HG02884 (cell line): ENCODE measurements around the gene EEF1AKMT3.

Source experiments
- ATAC-seq: cut with Tn5 transposase; IDR thresholded peaks from one replicate; pipeline ENCODE4 v1.9.1; 2021; ENCODE audit warnings: mild to moderate bottlenecking, moderate library complexity; ENCODE audit not compliant: unreplicated experiment

The EEF1AKMT3 gene

GRCh38 chr12:57750561-57751431, 21.6 kb upstream of the EEF1AKMT3 start:
- no peak for ATAC-seq

- no peak for ATAC-seq
Observed at GRCh38 chr12:57751432-57751787, 21.0 kb upstream of the EEF1AKMT3 start.

DNA sequence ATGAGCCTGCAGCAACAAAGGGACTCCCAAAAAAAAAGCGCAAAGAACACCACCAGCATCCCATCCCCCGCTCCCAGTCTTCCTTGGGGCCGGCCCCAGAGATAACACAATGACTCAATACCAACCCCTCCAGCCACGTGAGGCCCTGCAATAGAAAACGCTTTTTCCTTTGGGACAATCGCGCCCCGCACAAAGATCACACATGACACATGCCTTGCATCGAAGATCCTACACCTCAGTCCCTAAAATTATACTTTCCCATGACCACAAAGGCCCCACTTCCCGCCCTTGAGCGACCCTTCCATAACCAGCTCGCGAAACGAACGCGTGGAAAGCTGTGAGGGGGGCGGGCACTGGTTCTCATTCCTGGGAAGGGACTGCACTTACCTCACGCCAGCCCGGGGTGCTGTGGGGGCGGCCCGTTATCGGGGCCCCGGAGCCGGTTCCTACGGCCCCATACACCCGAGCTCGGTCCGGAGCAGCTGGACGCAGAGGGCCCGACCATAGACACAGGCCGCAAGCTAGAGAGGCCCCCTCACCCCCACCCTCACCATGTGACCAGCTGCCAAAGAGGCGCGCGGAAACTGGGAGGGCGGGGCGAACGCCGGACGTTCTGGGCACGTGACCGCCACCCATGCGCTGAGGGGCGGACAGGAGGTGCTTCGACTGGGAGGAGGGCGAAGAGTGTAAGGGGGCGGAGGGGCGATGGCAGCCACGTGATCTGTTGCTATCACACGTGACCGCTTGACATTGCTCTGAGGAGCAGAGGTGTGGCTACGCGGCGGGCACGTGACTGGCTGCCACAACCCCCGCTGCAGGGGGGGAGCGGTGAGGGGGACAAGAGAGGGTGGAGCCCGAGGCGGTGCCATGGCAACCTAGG, 20.4 kb upstream of the EEF1AKMT3 start, which contains the start of gene CDK4:
Gene CDK4, minus strand, starts transcription at position 523 of the 880 bp plus-strand sequence. CDS start 593 bp downstream, outside the sequence.
- ATAC-seq: peak; percentile 56

- ATAC-seq: no peak
Observed at GRCh38 chr12:57752668-57753000, 19.8 kb upstream of the EEF1AKMT3 start.

- ATAC-seq: no peak
Observed at GRCh38 chr12:57753756-57754337, 18.6 kb upstream of the EEF1AKMT3 start.

DNA sequence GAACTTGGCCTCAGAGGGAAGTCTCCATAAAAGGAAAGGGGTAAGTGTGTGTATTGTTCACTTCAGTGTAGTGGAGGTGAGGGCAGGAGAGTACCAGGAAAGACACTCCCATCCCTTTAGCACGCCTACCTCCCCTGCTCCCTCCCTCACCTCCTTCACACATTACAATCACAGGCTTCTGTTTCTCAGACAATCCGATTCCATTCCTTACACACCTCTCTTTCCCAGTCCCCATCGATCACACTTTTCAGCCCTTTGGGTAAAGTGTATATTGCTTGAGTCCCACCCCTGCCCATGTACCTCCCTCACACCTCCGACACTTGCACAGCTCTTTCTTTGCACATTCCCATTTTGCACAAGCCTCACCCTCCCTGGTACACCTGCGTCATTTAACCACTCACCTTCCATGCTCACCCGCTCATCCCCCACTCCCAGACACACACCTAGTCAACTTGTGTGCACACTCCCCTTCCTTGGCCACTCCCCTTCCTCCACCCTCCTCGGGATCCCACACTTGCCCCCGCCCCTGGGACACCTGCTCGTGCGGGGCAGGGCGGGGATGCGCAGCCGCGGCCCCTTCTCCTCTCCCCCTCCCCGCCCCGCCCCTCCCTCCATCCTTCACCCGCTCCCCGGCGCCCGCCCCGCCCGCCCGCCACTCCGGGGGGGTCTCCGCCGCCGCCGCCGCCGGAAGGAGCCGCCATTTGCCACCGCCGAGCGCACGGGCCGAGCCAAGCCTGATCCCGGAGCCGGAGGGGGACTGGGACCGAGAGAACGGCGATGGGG, 17.8 kb upstream of the EEF1AKMT3 start, which contains the start of gene MARCHF9:
Gene MARCHF9, plus strand, starts transcription at position 693 of the 783 bp plus-strand sequence. CDS start 426 bp downstream, outside the sequence.
- peak; percentile 34 for ATAC-seq

GRCh38 chr12:57755194-57755453, 17.3 kb upstream of the EEF1AKMT3 start:
- ATAC-seq: no peak

- no peak for ATAC-seq
Observed at GRCh38 chr12:57755454-57756372, 16.7 kb upstream of the EEF1AKMT3 start.

- ATAC-seq: no peak
Observed at GRCh38 chr12:57756406-57757341, 15.7 kb upstream of the EEF1AKMT3 start.

DNA sequence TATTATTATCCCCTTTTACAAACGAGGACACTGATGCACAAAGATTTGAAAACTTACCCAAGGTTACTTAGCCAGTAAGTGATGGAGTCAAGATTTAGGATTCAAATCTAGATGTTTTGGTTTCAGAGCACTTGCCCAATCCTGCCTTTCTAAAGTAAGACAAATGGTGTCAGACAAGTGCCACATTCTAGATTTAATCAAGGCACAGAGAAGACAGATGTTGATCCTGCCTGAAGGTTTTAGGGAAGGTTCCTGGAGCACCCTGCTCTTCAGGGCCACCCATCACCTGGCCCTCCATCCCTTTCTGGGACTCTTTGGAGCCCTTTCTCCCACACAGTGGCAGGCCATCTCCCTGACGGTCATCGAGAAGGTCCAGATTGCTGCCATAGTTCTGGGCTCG, 14.6 kb upstream of the EEF1AKMT3 start:
- ATAC-seq: no peak

GRCh38 chr12:57758552-57759359, 13.7 kb upstream of the EEF1AKMT3 start:
- ATAC-seq: no peak

GRCh38 chr12:57759360-57759980, 12.9 kb upstream of the EEF1AKMT3 start:
- no peak for ATAC-seq

DNA sequence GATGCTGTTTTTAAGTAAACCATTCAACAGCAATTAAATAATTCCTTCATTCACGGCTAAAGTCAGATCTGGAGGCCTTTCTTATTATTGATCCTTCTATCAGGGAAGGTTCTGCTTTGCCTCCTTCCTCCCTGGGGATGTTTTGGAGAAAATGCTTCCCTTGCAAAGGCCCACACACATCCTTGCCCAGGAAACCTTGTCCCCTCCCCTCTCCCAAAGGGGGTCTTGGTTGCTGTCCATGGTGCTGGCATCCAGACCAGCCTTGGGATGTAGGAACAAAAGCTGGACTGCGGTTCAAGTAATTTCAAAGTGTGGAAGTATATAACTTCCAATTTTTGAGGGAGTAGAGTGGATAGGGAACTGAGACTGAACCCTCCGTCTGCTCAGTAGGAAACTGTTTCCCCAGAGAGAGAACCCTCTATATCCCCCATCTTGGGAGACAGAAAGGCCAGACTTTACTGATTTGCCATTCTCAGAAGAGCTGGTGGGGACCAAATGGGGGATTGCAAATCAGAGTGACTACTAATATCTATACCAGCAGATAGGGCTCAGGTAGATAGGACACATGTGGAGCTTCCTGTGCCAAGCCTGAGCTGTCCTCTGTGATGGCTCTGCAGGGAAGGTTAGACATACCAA, 11.9 kb upstream of the EEF1AKMT3 start:
- ATAC-seq: no peak

GRCh38 chr12:57761391-57761998, 10.9 kb upstream of the EEF1AKMT3 start:
- no peak for ATAC-seq

DNA sequence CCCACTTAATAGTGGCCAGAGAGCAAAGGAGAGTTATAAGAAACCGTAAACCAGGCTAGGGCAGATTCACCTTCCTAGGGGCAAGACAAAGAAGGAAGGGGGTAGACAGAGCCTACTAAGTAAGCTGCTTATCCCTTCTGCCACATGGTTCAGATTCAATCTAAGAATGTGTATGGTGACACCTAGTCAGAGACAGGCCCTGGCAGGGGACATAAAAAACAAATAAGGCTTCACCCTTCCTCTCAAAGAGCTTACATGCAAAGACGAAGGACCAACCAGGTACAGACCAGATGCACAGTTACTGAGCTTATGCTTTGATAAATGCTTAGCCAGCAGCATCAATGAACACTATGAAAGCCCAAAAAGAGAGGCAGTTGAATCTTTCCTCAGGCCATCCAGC, 10.0 kb upstream of the EEF1AKMT3 start:
- ATAC-seq: no peak

DNA sequence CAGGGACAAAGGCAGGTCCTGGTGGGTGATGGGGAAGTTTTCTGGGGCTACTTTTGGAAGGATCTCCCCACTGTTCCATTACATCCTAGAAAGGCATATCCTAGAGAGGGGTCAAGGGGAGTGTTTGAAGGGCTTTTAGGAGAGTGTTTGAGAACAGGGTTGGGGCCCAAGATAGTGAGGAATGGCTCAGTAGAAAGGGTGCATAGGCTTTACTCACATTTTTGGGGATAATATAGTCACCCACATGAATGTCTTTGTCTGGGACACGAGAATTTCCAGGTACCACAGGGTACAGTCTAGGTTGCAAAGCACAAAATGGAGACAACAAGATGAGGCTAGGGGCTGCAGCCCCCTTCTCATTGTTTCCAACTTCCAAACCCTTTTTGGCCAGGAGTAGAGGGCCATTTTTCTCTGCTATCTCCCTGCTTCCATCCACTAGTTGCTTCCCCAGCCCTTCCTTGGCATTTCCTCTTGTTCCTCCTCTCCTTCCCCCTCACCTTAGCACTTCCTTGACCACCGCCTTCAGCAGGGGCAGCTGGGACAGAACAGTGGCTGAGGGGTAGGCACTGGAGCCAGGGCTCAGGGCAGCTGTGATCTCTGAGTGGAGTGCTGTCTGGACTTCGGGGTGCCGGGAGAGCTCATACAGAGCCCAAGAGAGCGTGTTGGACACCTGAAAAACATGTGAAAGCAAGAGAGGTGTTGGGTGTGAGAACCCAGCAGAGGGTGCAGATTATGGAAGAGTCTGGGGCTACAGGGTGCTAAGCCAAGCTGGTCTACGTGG, 8.3 kb upstream of the EEF1AKMT3 start:
- ATAC-seq: no peak
